Liver (tissue), 9 donors: ENCODE measurements around the gene RYR2. TPM values are rescaled to one million over a fixed set of nuclear protein-coding genes. Genes with fewer than 3 reads are reported as not detected.

Experiments
- DNase-seq: peaks from one replicate; pipeline ENCODE4 v3.0.0-alpha.2; 2017; ENCODE audit warnings: low spot score
- H3K27ac ChIP-seq, 2 donors: one replicate each; pipeline ENCODE4 v1.7.0; 2013; ENCODE audit warnings: inconsistent platforms in 2 of 2, low read length in 2 of 2, control low read depth in 1 of 2, low read depth in 1 of 2, mild to moderate bottlenecking in 1 of 2
- H3K27me3 ChIP-seq, 4 donors: one replicate each; pipeline versions ENCODE4 v1.6.1 to v1.7.0; 2013; ENCODE audit warnings: low read length in 3 of 4, inconsistent platforms in 1 of 4, mild to moderate bottlenecking in 1 of 4, moderate library complexity in 1 of 4; ENCODE audit not compliant: control insufficient read depth in 4 of 4, insufficient read depth in 4 of 4
- H3K36me3 ChIP-seq, 4 donors: one replicate each; pipeline versions ENCODE4 v1.6.1 to v1.7.0; 2013; ENCODE audit warnings: low read length in 3 of 4, mild to moderate bottlenecking in 3 of 4, low read depth in 1 of 4, moderate library complexity in 1 of 4; ENCODE audit not compliant: control insufficient read depth in 4 of 4, insufficient read depth in 3 of 4
- H3K4me1 ChIP-seq, 4 donors: one replicate each; pipeline versions ENCODE4 v1.6.1 to v1.7.0; 2013; ENCODE audit warnings: low read length in 3 of 4, mild to moderate bottlenecking in 3 of 4, moderate library complexity in 1 of 4; ENCODE audit not compliant: control insufficient read depth in 4 of 4, insufficient read depth in 4 of 4
- H3K4me3 ChIP-seq, 3 donors: one replicate each; pipeline versions ENCODE4 v1.6.1 to v1.7.0; 2013; ENCODE audit warnings: low read length in 3 of 3, control low read depth in 1 of 3, low read depth in 1 of 3, mild to moderate bottlenecking in 1 of 3
- H3K9ac ChIP-seq, 2 donors: one replicate each; pipeline ENCODE4 v1.7.0; 2013; ENCODE audit warnings: low read length in 2 of 2, mild to moderate bottlenecking in 2 of 2, moderate library complexity in 2 of 2, control low read depth in 1 of 2, low read depth in 1 of 2
- H3K9me3 ChIP-seq, 4 donors: one replicate each; pipeline versions ENCODE4 v1.6.1 to v1.7.0; 2013; ENCODE audit warnings: low read length in 3 of 4; ENCODE audit not compliant: control insufficient read depth in 4 of 4
- ATF3 ChIP-seq: IDR thresholded peaks from 2 replicates; pipeline ENCODE4 v1.6.1; 2016; ENCODE audit warnings: antibody characterized with exemption
- EGR1 ChIP-seq, 2 donors: IDR thresholded peaks; 2 replicates each; pipeline ENCODE4 v1.6.1; 2016 to 2018; ENCODE audit warnings: antibody characterized with exemption in 2 of 2, low read depth in 2 of 2
- HNF4A ChIP-seq, 2 donors: conservative IDR thresholded peaks; 2 replicates each; pipeline ENCODE4 v1.6.1; 2016; ENCODE audit warnings: antibody characterized with exemption in 2 of 2, mild to moderate bottlenecking in 2 of 2
- JUND ChIP-seq, 2 donors: IDR thresholded peaks; 2 replicates each; pipeline ENCODE4 v1.6.1; 2016; ENCODE audit warnings: antibody characterized with exemption in 2 of 2
- MAX ChIP-seq: IDR thresholded peaks from 2 replicates; pipeline ENCODE4 v1.6.1; 2016; ENCODE audit warnings: antibody characterized with exemption
- NR2F2 ChIP-seq: IDR thresholded peaks from 2 replicates; pipeline ENCODE4 v1.6.1; 2016; ENCODE audit warnings: antibody characterized with exemption
- TAF1 ChIP-seq: conservative IDR thresholded peaks from 2 replicates; pipeline ENCODE4 v1.6.1; 2016; ENCODE audit warnings: antibody characterized with exemption, mild to moderate bottlenecking
- WGBS: extraction: QIAGEN DNeasy Blood & Tissue Kit; methylation state at CpG from one replicate; pipeline ENCODE4 v1.1.7; 2013; 5-methylcytosine and 5-hydroxymethylcytosine counted together
- polyA plus RNA-seq, 2 donors: library from polyadenylated mRNA; stranded (reverse) in 1 of 2; unstranded in 1 of 2; fragments of 200-250 nt in 1 of 2; fragments of >200 nt in 1 of 2; fragmentation: Nextera tagmentation in 1 of 2; extraction: Ambion mirVana in 1 of 2; gene quantifications; one replicate each; pipeline versions ENCODE4 v1.2.1 to v1.2.3, GENCODE V29; 2013 to 2015
- total RNA-seq, 2 donors: library from RNA; depleted of rRNA; stranded (reverse); fragments of >200 nt; gene quantifications; one replicate each; pipeline ENCODE4 v1.2.3, GENCODE V29; 2014
- TF ChIP-seq, protein P1 (sequence below): IDR thresholded peaks from 2 replicates; pipeline ENCODE4 v1.6.1; 2016; ENCODE audit warnings: antibody characterized with exemption
- TF ChIP-seq, protein P2 (sequence below): IDR thresholded peaks from 2 replicates; pipeline ENCODE4 v1.6.1; 2016; ENCODE audit warnings: antibody characterized with exemption, mild to moderate bottlenecking
- donor health status: healthy.
- donor health status: healthy.
- donor health status: healthy.
- donor health status: healthy.
- donor health status: healthy.

The RYR2 gene
- total and polyA plus RNA-seq, 4 donors: 0.06 to 0.75 (median 0.31) TPM

DNA sequence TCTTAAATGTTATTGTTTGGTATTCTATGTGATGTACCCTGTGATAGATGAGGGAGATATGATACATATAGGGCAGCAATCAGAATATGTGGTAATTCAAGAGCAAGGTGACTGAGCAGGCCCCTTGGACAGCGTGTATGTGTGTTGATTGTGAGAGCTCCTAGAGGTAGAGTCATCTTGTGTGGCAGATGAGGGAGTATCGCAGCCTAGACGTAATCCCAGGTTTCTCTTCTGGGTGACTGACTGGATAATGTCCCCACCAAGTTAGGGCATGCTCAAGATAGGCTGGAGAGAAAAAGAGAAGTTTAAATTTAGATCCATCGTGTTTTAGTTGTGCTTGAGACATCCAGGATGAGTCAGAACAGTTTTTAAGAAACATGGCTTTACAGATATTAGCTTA lies 663.5 kb downstream of the RYR2 start:
- TF ChIP-seq, protein P1, sequence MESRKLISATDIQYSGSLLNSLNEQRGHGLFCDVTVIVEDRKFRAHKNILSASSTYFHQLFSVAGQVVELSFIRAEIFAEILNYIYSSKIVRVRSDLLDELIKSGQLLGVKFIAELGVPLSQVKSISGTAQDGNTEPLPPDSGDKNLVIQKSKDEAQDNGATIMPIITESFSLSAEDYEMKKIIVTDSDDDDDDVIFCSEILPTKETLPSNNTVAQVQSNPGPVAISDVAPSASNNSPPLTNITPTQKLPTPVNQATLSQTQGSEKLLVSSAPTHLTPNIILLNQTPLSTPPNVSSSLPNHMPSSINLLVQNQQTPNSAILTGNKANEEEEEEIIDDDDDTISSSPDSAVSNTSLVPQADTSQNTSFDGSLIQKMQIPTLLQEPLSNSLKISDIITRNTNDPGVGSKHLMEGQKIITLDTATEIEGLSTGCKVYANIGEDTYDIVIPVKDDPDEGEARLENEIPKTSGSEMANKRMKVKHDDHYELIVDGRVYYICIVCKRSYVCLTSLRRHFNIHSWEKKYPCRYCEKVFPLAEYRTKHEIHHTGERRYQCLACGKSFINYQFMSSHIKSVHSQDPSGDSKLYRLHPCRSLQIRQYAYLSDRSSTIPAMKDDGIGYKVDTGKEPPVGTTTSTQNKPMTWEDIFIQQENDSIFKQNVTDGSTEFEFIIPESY: no peak
- no peak for TF ChIP-seq NR2F2
- no peak for TF ChIP-seq JUND (IDR thresholded peaks at IDR 0.05)
- TF ChIP-seq TAF1: no peak
- TF ChIP-seq, protein P2, sequence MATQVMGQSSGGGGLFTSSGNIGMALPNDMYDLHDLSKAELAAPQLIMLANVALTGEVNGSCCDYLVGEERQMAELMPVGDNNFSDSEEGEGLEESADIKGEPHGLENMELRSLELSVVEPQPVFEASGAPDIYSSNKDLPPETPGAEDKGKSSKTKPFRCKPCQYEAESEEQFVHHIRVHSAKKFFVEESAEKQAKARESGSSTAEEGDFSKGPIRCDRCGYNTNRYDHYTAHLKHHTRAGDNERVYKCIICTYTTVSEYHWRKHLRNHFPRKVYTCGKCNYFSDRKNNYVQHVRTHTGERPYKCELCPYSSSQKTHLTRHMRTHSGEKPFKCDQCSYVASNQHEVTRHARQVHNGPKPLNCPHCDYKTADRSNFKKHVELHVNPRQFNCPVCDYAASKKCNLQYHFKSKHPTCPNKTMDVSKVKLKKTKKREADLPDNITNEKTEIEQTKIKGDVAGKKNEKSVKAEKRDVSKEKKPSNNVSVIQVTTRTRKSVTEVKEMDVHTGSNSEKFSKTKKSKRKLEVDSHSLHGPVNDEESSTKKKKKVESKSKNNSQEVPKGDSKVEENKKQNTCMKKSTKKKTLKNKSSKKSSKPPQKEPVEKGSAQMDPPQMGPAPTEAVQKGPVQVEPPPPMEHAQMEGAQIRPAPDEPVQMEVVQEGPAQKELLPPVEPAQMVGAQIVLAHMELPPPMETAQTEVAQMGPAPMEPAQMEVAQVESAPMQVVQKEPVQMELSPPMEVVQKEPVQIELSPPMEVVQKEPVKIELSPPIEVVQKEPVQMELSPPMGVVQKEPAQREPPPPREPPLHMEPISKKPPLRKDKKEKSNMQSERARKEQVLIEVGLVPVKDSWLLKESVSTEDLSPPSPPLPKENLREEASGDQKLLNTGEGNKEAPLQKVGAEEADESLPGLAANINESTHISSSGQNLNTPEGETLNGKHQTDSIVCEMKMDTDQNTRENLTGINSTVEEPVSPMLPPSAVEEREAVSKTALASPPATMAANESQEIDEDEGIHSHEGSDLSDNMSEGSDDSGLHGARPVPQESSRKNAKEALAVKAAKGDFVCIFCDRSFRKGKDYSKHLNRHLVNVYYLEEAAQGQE: no peak
- TF ChIP-seq HNF4A (conservative IDR thresholded peaks at IDR 0.05): no peak
- no peak for TF ChIP-seq ATF3
- TF ChIP-seq EGR1 (IDR thresholded peaks at IDR 0.05; ENCODE audit: low read depth in 2 of 2): no peak
- WGBS: 87% methylated on average over 4 of the region's 4 CpGs
- no peak for DNase-seq
- Histone ChIP-seq H3K27me3 (no peaks in the 10 kb centered on the region), H3K27ac (no peak overlapping the region), H3K4me3 (no peak overlapping the region), H3K36me3 (no peaks in the 10 kb centered on the region), H3K9me3 (no peaks in the 10 kb centered on the region), H3K9ac (no peak overlapping the region), H3K4me1 (peaks cover 0 to 7% (median 0%) of the 10 kb centered on the region in 4 donors)

- DNase-seq: no peak
- no peaks in the 10 kb centered on the region for H3K27me3 ChIP-seq
- TF ChIP-seq MAX (peak; percentile 24), HNF4A (conservative IDR thresholded peaks at IDR 0.05) (peak in 1 of 2 donors; percentile 50)
- TF ChIP-seq, protein P2: no peak
- H3K36me3 ChIP-seq: no peaks in the 10 kb centered on the region
- no peak overlapping the region for H3K9ac ChIP-seq
- H3K27ac ChIP-seq: no peak overlapping the region
- peaks cover 0 to 7% (median 0%) of the 10 kb centered on the region in 4 donors for H3K4me1 ChIP-seq
- H3K4me3 ChIP-seq: no peak overlapping the region
- H3K9me3 ChIP-seq: no peaks in the 10 kb centered on the region
- WGBS: 33% methylated on average over 3 of the region's 3 CpGs
These were observed 667.4 kb downstream of the RYR2 start for GRCh38 chr1:237709355-237709754.
